Astrocyte of the hippocampus (primary cell): ENCODE measurements around the gene INTS4.
"Not testable (repeated sequence)": the region's sequence is repeated elsewhere in the genome, so short reads cannot be mapped to it uniquely, and the experiment has no call there.

ENCODE experiments used
- DNase-seq: peaks from one replicate; pipeline ENCODE4 v3.0.0; 2011; ENCODE audit warnings: low read depth, low spot score

Gene INTS4

GRCh38 chr11:77959434-77959833, 35.0 kb downstream of the INTS4 start:
- peak; percentile 39 for DNase-seq

- not testable (repeated sequence) for DNase-seq
These were observed 35.8 kb downstream of the INTS4 start for GRCh38 chr11:77958583-77959177.

- not testable (repeated sequence) for DNase-seq
These were observed 51.2 kb downstream of the INTS4 start for GRCh38 chr11:77943296-77943695.

GRCh38 chr11:77942465-77942864, 52.0 kb downstream of the INTS4 start:
- DNase-seq = not testable (repeated sequence)

GRCh38 chr11:77933596-77933995, 60.9 kb downstream of the INTS4 start:
- DNase-seq = not testable (repeated sequence)

- not testable (repeated sequence) for DNase-seq
These were observed 63.9 kb downstream of the INTS4 start for GRCh38 chr11:77930334-77931208.

- not testable (repeated sequence) for DNase-seq
These were observed 76.8 kb downstream of the INTS4 start for GRCh38 chr11:77917713-77918112.

- peak; percentile 82 for DNase-seq
These were observed 80.1 kb downstream of the INTS4 start for GRCh38 chr11:77914307-77914791.

GRCh38 chr11:77913608-77914306, 80.7 kb downstream of the INTS4 start:
- DNase-seq = peak; percentile 17

- DNase-seq = peak; percentile 68
These were observed 83.6 kb downstream of the INTS4 start for GRCh38 chr11:77910828-77911227.

- DNase-seq = no peak
These were observed 85.2 kb downstream of the INTS4 start for GRCh38 chr11:77909277-77909676.

GRCh38 chr11:77908835-77909234, 85.6 kb downstream of the INTS4 start:
- no peak for DNase-seq

GRCh38 chr11:77894949-77895348, 99.5 kb downstream of the INTS4 start:
- not testable (repeated sequence) for DNase-seq

GRCh38 chr11:77891703-77892102, 102.8 kb downstream of the INTS4 start:
- not testable (repeated sequence) for DNase-seq

GRCh38 chr11:77891256-77891655, 103.2 kb downstream of the INTS4 start:
- DNase-seq = not testable (repeated sequence)

- DNase-seq = not testable (repeated sequence)
These were observed 103.8 kb downstream of the INTS4 start for GRCh38 chr11:77890619-77891056.

- DNase-seq = not testable (repeated sequence)
These were observed 104.3 kb downstream of the INTS4 start for GRCh38 chr11:77890100-77890614.

- DNase-seq = not testable (repeated sequence)
These were observed 105.4 kb downstream of the INTS4 start for GRCh38 chr11:77889045-77889444.

GRCh38 chr11:77886401-77886800, 108.1 kb downstream of the INTS4 start:
- no peak for DNase-seq

- DNase-seq = no peak
These were observed 109.7 kb downstream of the INTS4 start for GRCh38 chr11:77884829-77885190.

- DNase-seq = peak; percentile 68
These were observed 110.2 kb downstream of the INTS4 start for GRCh38 chr11:77884186-77884828.
